GM19240 (cell line): ENCODE data around the gene XRCC1.
"Not testable (repeated sequence)": the region's sequence is repeated elsewhere in the genome, so short reads cannot be mapped to it uniquely, and the experiment has no call there.

Experiments
- DNase-seq: peaks from one replicate; pipeline ENCODE4 v3.0.0; 2011; ENCODE audit warnings: low spot score; ENCODE audit not compliant: insufficient read length

Gene XRCC1

DNA sequence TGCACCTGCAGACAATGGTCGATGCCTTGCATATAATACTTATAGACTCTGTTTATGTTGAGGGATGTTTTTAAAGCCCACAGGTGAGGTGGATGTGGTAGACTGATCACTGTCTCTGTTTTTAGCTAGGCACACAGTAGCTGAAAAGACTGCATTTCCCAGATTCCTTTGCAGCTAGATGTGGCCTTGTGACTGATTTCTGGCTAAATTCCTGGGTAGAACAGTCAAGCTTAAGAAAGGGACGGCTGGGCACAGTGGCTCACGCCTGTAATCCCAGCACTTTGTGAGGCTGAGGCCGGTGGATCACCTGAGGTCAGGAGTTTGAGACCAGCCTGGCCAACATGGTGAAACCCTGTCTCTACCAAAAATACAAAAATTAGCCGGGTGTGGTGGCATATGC lies 25.0 kb upstream of the XRCC1 start:
- not testable (repeated sequence) for DNase-seq

DNA sequence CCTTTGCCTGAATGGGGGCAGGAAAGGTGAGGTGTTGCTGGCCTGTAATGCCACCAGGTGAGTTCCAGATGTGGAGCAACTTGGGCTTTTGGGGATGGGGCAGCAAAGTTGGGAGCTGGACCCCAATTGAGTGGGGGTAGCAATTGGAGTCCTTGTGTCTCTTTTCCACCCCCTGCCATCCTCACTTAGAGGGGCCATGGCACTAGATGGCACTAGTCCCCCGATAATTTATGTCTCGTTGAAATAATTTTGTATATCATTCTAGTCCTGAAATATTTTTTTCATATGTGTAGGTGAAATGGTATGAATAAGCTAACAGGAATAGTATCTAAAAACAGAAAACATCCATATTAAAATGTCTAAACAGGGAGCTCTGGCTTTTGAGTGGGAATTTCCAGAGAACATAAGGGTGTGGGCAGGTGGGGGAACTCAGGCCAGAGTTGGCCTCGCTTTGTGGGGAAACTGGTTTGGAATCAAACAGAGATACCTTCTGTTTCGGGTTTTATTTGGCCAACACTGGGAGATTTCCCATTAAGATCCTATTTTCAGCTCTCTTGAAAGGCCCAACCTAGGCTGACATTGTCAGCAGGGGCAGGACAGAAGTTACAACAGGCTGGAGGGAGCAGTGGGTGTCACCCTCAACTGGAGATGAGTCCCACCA lies 24.4 kb upstream of the XRCC1 start:
- DNase-seq, result no peak

DNA sequence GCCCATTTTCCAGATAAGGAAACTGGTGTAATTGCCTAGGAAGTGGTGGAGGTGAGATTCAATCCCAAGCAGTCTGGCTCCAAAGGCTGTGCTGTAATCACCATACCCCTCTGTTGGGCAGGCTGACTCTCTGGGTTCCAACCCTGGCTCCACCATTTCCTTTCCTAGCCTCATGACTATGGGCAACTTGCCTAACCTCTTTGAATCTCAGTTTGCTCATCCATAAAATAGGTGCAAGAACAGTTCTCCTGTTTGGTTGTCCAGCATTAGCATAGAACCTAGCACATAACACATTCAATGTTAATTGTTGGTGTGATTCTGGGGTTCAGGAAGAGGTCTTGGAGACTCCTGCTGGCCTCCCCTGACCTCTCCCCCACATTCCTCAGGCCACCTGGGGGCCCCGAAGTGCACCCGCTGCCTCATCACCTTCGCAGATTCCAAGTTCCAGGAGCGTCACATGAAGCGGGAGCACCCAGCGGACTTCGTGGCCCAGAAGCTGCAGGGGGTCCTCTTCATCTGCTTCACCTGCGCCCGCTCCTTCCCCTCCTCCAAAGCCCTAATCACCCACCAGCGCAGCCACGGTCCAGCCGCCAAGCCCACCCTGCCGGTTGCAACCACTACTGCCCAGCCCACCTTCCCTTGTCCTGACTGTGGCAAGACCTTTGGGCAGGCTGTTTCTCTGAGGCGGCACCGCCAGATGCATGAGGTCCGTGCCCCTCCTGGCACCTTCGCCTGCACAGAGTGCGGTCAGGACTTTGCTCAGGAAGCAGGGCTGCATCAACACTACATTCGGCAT lies 23.3 kb upstream of the XRCC1 start:
- DNase-seq, result no peak

DNA sequence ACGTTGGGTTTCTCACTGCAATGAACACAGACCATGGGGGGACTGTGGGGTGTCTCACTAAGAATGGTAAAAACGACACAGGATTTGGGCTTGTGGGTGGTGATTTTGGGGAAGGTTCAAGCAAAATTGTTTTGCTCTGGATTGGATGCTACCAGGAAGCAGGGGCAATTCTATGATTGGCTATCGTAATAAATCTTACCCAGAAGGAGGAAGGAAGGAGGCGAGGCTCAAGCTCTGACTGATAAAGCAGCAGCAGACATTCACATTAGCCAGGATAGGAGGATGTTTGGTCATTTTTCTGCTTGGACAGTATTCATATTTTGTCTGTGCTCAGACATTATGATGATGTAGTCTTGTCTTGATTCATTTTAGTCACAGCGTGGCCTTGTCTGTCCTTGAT lies 22.5 kb upstream of the XRCC1 start:
- no peak for DNase-seq

DNA sequence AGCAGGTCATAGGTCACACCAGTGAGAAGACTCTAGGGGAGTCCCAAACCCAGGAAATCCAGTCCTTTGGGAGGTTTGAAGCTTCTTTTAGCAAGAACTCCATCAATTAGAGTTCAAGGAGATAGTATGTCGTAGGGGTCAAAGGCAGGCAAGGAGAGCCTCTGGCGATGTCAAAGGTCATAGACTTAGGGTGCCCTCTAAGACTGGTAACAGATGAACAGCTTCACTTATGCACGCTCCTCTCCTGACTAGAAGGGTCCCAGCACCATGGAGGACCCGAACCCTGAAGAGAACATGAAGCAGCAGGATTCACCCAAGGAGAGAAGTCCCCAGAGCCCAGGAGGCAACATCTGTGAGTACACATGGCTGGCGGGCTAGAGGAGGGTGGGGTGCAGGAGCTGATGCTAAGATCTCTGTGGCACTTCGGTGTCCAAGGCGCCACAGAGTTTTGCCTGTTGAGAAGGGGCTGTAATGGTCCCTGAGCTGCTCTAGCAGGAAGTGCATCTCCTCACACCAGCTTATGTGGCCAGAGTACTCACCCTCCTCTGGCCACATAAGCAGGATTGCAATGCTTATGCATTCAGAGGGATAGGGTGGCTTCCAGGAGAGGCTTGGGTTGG lies 21.6 kb upstream of the XRCC1 start:
- no peak for DNase-seq

DNA sequence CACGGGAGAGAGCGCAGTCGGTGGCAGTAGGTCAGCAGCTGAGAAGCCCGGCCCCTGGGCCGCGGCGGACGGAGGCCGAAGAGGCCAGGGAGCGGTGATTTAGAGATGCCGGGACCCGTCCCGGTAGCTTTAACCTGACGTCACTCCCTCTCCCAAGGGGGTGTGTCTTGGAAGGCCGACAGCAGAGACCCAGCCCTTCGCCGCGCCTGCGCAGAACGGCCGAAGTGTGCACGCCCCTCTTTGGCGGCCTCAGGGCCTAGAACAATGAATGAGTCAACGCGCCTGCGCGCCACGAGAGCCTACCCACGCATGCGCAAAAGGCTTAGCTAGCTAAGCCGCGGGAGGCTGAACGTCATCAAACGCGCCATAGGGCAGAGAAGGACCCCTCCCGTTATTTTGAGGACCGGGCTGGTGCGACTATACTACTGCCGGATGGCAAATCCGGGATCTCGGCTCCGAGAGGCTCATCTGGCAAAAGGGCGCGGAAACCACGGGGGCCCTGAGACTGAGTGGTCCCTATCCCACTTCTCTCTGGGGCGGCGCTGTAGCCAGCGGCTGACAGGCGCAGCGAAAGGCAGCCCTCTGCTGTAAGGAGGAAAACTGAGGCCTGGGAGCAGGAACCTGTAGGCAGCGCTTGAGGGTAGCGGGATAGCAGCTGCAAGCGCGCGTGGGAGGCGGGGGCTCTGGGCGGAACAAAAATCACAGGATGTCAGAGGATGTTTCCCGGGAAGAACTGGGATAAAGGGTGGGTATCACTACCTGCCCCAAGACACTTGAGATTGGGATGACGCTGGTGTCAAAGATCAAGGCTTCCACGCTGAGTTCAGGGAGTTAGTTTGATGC lies 20.9 kb upstream of the XRCC1 start, which contains the start of the genes IRGQ and ZNF576:
Gene IRGQ, minus strand, starts transcription at position 136 of the 843 bp plus-strand sequence. CDS start 796 bp downstream, outside the sequence.
Gene ZNF576, plus strand, starts transcription at position 597 of the 843 bp plus-strand sequence. CDS start 514 bp downstream, outside the sequence.
- DNase-seq, result peak; percentile 96

DNA sequence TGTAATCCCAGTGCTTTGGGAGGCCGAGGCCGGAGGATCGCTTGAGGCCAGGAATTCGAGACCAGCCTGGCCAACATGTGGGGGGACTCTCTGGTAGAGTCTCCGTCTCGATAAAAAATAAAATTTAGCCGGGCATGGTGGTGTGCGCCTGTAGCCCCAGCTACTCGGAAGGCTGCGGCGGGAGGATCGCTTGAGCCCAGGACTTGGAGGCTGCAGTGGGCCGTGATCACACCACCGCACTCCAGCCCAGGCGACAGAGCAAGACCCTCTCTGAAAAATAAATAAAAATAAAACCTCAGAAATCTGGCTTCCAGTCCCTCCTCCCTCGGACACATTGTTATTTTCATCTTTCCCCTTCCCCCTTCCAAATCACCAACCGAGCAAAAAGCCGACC lies 20.3 kb upstream of the XRCC1 start:
- DNase-seq, result no peak

DNA sequence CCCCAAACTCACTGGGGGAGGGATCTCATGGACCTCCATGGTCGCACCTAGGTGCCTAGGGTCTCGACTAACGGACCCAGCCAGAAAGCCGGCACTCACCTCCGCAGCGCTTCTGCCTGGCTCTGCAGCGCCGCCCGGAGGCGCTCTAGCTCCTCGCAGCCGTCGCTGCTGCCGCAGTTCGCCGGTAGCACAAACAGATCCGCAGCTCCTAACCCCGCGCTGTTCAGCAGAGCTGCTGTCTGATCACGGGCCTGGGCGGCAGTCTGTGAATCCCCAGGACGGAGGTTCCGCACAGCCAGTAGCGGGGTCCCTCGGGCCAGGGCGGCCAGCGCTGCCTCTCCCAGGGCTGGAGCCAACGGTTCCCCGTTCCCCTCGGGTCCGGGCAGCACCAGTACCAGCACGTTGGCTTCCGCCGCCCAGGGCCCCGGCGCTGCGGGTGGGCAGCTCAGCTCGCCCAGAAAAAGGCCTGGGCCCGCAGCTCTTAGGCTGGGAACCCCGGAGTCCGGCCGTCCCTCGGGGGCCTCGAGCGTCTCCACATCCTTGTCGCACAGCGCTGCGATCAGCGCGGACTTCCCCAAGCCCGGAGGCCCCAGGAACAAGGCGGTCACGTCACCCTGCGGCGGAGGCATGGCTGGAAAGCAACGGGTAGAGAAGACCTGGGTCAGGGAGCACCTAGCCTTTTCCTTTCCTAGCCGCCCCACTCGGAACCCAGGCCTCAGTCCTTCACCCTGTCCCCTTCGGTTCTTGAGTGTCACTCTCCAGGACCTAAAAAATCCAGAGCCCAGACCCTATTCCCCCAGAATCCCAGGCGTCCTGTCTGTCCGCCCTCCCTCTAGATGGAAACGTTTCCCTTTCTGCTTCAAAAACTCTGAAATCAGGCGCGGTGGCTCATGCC lies 19.6 kb upstream of the XRCC1 start:
- peak; percentile 56 for DNase-seq

DNA sequence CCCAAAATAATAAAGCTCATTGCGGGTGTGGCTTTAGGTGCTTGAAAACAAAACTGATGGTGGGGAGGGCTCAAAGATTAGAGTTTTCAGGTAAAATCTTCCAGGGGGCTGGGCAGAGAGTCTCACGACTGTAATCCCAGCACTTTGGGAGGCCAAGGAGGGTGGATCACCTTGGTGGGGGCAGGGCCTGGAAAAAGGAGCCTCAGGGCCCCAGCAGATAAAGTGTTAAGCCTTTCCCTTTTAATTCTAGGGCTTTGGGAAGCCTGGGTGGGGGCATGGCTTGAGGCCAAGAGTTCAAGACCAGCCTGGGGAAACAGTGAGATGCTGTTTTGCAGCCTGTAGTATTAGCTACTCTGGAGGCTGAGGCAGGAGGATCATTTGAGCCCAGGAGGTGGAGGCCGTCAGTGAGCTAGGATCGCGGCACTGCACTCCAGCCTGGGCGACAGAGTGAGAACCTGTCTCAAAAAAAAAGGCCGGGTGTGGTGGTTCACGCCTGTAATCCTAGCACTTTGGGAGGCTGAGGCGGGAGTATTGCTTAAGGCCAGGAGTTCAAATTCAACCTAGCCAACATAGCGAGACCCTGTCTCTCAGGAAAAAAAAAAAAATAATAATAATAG lies 18.9 kb upstream of the XRCC1 start:
- DNase-seq, result no peak

DNA sequence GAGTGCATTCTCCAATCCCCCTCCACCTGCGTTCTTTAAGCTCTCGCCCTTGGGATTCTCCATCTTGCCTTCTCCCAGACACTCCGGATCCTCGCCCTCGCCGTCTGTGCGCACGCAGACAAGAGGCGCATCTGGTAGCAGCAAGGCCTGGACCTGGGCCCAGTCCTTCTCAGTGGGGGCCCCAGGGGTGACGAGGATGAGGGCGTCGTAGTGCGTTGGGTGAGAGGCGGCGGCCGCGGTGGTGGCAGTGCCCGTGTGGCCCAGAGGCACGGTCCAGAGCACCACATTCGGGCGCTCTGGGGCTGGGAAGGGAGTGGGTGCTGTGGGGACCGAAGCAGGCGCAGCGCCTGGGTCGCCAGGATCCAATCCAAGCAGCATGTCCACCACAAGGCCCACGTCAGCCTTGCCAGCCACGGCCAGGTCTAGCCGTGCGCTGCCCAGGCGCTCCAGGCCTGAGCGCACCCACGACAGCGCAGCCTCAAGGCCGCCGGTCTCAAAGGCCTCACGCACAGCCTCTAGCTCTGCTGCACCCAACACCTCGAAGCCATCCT lies 17.5 kb upstream of the XRCC1 start:
- DNase-seq, result no peak

DNA sequence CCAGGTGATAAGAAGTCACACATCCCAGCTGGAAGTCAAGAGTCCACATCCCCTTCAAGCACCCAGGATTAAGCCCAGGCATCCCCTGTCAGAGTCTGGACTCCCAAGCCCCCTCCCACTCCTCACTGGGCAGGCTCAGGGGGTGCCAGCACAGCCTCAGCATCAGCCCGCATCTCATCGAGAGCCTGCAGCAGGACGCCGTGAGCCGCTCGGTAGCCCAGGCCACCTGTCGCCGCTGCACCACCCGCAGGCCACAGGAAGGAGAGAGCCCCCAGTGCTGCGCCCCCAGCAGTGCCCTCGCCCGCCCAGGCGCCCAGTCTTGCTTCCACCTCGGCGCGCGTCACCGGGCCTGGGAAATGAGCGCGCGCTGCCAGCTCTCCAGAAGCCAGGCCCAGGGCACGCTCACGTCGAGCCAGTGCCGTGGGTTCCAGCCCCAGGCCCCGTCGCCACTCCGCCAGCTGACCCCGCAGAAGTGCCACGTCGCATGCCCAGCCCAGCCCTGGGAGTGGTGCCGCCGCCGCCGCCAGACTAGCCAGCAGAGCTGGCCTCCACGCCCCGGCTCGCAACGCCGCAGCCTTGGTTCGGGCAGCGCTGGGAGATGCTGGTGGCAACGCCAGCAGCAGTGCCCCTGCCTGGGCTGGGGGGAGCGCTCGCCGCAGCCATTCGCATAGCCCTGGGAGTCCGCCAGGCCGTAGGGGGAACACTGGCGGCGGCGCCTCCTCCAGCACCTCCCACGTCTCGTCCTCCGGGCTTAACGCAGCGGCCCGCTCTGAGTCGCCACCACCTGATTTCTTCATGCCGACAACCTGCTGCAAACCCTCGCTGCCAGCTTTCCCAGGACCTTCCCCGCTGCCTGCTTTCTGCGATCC lies 16.8 kb upstream of the XRCC1 start:
- no peak for DNase-seq

DNA sequence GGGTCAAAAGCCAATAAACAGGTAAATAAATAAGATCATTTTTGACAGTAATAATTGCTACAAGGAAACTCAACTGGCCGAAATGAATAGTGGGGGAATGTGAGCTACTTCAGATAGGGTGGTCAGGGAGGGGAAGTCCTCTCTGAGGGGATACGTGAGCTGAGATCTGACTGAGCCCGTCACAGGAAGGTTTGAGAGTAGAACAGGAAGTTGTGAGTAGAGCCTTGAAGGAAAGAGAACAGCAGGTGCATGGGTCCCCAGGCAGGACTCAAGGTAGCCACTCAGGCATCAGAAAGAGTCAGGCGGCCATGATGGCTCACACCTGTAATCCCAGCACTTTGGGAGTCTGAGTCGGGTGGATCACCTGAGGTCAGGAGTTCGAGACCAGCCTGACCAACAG lies 14.4 kb upstream of the XRCC1 start:
- no peak for DNase-seq

DNA sequence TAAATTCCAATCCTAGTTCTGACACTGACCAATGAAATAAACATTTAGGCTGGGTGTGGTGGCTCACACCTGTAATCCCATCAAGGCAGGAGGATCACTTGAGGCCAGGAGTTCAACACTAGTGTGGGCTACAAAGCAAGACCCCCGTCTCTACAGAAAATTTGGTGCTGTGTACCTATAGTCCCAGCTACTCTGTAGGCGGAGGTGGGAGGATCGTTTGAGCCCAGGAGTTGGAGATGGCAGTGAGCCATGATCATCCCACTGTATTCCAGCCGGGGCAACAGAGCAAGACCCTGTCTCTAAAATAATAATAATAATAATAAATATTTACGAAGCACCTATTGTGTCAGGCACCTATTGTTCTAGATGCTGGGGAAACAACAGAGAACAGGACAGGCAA lies 13.9 kb upstream of the XRCC1 start:
- DNase-seq, result no peak

DNA sequence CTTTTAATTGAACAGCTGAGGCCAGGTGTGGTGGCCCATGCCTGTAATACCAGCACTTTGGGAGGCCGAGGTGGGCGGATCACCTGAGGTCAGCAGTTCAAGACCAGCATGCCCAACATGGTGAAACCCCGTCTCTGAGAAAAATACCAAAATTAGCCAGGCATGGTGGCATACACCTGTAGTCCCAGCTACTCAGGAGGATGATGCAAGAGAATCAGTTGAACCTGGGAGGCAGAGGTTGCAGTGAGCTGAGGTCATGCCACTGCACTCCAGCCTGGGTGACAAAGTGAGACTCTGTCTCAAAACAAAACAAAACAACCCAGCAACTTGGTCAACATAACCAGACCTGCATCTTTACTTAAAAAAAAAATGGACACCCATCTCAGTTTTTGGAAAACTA lies 11.7 kb upstream of the XRCC1 start:
- not testable (repeated sequence) for DNase-seq

DNA sequence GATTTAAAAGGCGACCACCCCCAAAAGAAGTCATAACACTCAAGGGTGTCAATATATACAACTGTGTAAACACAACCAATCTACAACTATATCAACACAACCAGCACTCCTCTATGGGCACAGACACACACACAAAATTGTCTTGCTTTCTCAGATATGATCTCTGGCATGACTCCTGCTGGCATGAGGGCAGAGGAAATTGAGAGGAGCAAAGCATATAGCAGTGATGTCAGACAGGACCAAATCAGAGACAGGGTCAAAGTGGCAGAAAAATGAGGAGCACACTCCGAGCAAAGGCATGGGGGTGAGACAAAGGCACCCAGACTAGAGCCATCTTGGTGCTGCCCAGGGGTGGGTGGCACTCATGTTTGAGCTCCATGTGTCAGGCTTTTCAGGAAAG lies 11.0 kb upstream of the XRCC1 start:
- DNase-seq, result no peak

DNA sequence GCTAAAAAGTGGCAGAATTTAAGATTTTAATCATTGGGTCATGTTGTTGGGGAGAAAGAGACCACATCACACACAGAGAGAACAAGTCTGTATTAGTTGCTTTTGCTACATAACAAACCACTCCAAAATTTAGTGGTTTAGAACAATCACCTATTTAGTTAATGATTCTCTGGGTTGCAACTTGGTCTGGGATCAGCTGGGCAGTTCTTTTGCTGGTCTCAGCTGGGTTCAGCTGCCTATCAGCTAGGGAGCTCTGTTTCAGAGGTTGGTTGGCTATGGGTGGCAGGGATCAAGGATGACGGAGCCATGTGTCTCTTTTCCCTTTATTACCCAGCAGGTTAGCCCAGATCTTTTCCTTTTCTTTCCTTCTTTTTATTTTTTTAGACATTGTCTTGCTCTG lies 9.2 kb upstream of the XRCC1 start:
- no peak for DNase-seq

DNA sequence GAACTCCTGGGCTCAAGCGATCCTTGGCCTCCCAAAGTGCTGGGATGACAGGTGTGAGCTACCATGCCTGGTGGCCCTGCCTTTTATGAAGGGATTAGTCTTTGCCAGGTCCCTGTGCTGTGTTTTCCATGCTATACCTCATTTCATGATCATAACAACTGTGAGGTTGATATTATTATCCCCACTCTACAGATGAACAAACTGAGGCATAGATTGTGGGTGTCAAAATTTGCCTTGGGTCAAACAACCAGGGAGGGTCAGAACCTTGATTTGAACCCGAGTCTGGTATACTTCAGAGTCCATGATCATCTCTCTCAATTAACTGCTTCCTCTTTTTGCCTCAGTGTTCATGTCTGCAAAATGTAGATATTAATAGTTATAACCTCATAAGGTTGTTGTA lies 7.2 kb upstream of the XRCC1 start:
- no peak for DNase-seq

DNA sequence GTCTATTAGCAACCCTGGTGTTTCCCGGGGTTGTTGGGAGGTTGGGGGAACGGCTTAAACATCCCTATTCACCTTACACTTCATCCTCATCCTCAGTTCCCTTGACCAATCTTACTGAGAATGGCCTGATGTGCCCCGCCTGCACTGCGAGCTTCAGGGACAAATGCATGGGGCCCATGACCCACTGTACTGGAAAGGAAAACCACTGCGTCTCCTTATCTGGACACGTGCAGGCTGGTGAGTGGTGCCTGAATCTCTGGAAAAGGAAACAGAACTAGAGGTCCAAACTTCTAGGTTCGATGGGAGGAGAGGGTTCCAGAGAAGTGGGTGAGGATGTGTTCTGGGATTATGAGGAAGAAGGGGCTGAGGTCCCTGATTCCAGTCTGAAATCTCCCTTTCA lies 6.1 kb upstream of the XRCC1 start:
- no peak for DNase-seq

DNA sequence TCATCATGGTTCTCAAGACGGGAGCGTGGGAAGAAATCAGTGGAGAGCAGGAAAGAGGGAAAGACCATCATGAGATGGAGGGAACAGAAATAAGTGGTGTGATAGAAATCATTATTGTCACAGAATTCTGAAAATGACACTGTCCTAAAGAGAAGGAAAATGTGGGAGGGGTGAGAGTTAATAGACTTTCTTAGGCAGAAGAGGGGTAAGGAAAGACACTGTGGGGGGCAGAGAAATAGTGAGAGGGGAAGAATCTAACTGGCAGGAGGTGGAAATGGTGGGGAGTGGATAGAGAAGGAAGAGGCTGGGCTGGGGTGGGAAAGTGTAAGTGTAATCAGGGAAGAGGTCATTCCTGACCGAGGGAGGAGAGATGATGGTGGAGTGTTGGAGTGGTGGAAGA lies 3.5 kb upstream of the XRCC1 start:
- no peak for DNase-seq
